ENCODE results near the gene CRY2.

The CRY2 gene

DNA sequence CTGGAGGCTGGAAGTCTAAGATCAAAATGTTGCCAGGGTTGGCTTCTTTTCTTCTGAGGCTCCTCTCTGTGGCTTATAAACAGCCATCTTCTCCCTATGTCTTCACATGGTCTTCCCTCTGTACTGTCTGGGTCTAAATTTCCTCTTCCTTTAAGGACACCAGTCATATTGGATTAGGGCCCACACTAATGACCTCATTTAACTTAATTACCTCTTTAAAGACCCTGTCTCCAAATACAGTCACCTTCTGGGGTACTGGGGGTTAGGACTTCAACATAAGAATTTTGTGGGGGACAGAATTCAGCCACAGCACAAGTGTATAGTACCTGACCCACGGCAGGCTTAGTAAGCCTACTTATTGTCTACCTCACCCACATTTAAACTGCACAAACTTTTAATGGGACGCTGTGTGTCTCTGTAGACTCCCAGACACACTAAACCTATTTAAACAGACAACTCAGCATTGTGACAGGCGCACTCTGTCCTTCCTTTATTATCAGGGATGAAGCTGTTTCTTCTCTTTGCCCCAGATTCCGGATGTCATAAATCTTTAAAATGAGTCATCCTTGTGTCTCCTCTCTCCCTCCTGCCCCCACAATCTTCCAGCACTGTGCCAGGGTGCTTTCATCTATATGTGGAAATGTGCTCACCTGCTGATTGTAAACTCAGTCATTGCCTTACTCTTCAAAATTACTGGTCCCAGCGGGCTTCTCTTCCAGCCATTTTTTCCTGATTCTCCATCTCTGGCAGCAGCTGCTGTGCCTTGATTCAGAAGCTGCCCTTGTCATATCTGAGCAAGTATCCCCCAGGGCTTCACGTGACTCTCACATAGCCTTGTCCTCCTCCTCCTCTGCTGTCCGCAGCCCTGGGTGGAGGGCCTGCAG, 32.8 kb downstream of the CRY2 start:
- DNase-seq: no peak

GRCh38 chr11:45880772-45881570, 33.7 kb downstream of the CRY2 start:
- DNase-seq: no peak

GRCh38 chr11:45881708-45882368, 34.6 kb downstream of the CRY2 start:
- DNase-seq: no peak

- DNase-seq: no peak
Measured at GRCh38 chr11:45884596-45885185, 37.4 kb downstream of the CRY2 start.

- peak; percentile 31 for DNase-seq
Measured at GRCh38 chr11:45885274-45885920, 38.1 kb downstream of the CRY2 start, which contains the start of gene MAPK8IP1. TSS of gene MAPK8IP1 (plus strand) at chr11:45885651. CDS start at chr11:45885821, 170 bp downstream.

DNA sequence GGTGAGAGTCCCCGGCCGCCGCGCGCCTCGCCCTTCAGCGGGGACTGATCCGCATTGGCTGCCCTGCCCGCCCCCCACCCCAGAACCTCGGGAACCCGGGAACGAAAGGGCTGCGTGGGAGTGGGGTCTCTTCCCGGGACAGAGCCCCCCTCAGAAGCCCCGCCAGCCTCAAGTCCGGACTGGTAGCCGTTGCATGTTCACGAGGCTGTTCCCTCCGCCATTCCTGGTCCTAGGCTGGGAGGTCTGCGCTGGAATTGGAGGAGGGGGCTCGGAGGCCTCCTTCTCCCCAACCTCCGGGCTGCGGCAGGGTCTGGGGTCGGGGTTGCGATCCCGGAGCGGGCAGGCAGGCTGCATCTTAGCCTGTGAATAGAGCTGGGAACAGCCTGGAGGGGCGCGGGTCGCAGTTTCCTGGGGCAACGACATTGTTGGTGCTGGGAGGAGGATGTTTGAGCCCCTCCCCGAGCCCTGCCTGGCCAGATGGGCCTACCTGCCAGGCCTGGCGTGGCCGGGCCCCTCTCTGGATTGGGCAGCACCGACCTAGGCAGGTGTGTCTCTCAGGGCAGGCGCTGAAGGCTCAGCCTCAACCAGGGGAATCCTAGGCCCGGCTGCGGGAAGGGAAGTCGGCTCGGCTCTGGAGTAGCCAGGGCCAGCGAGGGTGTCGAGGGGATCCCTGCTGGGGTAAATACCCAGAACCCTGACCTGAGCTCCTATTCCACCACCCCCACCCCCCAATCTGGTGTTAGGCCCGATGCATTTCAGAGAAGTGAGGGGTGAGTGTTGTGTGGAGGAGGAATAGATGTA, 38.8 kb downstream of the CRY2 start:
- DNase-seq: no peak

DNA sequence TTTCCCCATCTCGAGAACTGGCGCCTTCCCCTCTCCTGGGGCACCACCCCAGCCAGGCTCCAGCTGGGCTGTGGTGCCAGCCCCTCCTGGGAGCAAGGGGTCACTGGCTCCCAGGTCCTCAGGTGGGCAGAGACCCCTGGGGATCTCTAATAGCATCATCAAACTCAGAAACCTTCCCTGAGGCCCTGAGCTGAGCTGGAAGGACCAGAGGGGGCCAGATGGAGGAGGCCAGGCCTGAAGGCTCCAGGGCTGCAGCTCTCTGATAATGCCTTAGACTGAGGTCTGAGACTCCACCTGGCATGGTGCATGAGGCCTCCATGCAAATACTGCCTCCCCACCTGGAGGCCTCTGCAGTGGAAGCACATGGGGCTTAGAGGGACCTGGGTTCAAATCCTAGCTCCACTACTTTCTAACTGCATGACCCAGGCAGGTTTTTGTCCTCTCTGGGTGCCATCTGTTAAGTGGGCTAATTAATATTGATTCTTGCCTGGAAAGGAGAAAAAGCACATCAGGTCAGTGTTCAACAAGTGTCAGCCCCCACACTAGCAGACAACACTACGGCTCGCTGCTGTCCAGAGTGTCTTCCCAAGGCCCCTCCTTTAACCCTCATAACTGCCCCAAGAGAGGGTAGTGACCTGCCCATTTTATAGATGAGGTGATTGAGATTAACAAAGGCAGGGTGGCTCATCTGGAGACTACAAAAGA, 39.7 kb downstream of the CRY2 start:
- no peak for DNase-seq

- no peak for DNase-seq
Measured at GRCh38 chr11:45887587-45887986, 40.3 kb downstream of the CRY2 start.

DNA sequence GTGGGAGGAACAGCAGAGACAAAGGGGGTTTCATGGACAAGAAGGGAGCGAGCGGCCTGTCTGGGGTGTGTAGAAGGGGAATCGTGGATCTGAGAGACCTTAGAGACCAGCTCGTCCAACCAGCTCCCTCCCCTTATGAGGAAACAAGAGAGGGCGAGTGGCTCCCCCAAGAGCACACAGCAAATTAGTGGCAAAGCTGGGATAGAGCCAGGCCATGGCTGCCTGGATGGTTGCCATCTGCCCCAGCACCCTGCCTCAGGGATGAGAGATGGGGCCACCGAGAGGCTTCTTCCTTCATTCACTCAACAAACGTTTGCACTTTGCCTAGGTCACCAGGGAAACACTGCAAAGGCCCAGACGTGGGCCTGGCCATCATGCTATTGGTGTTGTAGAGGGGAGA, 42.3 kb downstream of the CRY2 start:
- DNase-seq: no peak

DNA sequence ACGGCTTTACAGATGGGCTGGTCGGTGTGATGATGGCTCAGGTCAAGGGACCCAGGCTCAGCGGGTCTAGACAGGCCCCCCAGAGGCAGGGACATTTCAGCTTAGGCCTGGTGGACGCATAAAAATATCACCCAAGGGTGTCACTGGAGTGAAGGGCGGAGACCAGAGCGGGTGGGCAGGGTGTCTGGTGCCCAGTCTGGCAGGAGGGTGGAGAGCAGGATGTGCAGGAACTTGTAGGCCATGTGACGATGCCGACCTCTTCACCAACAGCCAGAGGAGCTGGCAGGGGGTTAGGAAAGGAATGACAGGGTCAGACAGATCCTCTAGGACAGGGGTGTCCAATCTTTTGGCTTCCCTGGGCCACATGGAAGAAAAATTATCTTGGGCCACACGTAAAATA, 42.7 kb downstream of the CRY2 start:
- DNase-seq: no peak

DNA sequence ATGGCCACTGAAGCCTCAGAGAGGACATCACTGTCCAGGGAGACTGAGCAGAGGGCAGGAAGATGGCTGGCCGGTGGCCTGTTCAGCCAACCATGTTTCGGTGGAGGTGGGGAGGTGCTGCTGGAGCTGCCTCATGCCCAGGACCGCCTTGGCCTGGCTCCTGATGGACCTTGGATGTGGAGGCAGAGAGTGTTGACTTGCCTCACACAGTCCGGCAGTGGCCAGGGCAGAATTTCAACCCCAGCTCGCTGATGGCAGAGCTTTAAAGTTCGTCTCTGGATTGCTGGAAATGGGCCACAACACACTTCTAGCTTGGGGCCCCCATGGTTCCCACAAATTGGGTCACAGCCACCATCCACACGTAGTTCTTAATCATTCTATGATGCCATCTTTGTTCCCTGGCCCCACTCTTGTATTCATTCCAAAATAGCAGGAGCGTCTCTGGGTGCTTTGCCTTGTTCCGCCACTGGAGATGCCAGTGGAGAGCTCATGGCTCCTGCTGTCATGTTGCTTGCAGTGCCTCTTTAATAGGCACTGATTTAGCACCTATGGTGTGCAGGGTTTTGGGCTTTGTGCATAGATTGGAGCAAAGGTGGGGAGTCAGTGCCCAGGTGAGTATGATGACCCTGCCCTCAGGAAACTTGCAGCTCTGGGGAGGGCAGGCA, 43.7 kb downstream of the CRY2 start:
- DNase-seq: no peak

- DNase-seq: no peak
Measured at GRCh38 chr11:45892856-45893255, 45.6 kb downstream of the CRY2 start.

DNA sequence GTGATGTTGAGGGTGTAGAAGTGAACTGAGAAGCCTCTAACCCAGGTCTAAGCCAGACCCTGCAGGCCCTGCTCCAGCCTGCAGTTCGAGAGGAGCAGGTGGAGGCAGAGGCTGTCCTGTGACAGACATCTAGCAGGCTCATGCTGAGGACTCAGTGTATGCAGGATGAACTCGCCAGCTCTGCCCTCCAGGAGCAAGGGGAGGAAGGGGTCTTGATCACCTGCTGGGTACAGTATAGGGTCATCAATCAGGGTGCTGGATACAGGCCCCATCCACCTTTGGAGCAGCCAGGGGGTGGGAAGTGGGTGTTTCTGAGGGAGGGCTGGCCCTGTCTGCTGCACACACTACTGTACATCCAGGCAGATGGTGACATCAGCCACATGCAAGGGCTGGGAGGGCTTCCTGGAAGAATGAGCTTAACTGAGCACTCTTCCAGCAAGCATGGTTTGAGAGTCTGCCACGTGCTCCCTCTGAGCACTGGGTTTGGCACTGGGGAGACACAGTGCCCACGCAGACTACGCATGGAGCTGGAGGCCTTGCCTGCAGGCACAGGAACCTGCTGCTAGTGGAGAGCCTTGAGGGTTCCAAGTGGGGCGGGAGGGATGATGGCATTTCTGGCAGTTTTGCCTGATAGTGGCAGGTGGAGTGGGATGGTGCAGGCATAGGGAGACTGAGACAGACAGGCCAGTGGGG, 47.4 kb downstream of the CRY2 start:
- DNase-seq: no peak

DNA sequence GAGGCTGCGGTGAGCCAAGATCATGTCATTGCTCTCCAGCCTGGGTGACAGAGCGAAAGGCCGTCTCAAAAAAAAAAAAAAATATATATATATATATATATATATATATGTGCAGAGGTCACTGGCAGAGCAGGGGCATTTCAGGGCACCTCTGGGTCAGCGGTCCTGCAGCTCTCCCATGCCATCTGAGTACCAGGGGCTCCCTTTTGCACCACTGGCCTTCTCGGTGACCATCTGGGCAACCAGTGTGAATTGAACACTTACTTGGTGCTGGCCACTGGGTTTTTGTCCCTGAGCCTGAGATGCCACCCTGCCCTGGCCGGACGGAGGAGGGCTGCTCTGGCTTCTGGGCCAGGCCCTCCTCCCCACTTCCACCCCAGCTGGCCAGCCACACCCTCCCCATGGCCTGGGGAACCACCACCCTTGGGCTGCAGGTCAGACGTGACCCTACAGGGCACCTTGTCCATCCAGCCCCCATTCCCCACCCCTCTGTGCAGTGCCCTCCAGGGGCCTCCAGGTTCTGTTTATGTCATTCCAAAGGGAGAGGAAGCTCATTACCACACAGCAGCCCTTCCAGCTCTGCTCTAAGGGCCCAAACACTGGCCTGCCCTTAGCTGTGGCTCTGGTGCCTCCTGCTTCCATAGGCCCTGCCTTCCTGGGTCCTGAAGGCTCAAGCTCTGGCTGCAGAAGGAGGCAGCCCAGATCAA, 48.4 kb downstream of the CRY2 start:
- DNase-seq: no peak

- no peak for DNase-seq
Measured at GRCh38 chr11:45896422-45896984, 49.2 kb downstream of the CRY2 start.

DNA sequence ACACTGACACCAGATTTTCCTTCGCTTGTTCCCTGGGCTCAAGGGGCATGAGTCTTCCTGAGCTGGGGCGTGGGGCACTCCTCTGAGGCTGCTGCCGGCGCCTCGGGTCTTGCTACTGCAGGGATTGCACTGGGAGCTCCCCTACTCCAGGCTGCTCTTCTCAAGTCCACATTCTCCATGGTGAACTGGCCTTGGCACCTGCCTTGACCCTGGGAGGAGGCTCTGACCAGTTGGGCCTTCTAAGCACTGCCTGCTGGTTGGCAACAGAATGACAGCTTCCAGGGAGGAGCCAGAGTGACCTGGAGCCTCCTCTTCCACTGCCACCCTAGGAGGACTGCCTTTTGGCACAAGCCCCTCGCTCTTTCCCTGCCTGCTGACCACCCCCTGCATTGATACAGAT, 50.3 kb downstream of the CRY2 start:
- DNase-seq: no peak

- no peak for DNase-seq
Measured at GRCh38 chr11:45899086-45899447, 51.8 kb downstream of the CRY2 start.

GRCh38 chr11:45899448-45900174, 52.3 kb downstream of the CRY2 start:
- peak; percentile 69 for DNase-seq

Data from CD4-positive, alpha-beta T cell treated with Interleukin-4 for 4 hours (primary cell).